Esophagus squamous epithelium (tissue), 4 donors: Measurements from ENCODE around the gene LIMS1.
"Not testable (repeated sequence)": the region's sequence is repeated elsewhere in the genome, so short reads cannot be mapped to it uniquely, and the experiment has no call there.

Experiments
- POLR2A ChIP-seq, 4 donors: fragments of 450-650 bp; IDR thresholded peaks; one replicate each; pipeline ENCODE4 v1.6.1; 2017; ENCODE audit warnings: antibody characterized with exemption in 4 of 4, mild to moderate bottlenecking in 4 of 4, moderate library complexity in 3 of 4
- TF ChIP-seq, protein P1 (sequence below), 6 experiments: fragments of 450-650 bp in 4 of 6; fragments of 200-600 bp in 2 of 6; sonication (generic) in 2 of 6; IDR thresholded peaks; one replicate each; pipeline ENCODE4 v1.5.1; 2016 to 2019; ENCODE audit warnings: antibody characterized with exemption in 6 of 6, mild to moderate bottlenecking in 4 of 6, moderate library complexity in 4 of 6

DNA sequence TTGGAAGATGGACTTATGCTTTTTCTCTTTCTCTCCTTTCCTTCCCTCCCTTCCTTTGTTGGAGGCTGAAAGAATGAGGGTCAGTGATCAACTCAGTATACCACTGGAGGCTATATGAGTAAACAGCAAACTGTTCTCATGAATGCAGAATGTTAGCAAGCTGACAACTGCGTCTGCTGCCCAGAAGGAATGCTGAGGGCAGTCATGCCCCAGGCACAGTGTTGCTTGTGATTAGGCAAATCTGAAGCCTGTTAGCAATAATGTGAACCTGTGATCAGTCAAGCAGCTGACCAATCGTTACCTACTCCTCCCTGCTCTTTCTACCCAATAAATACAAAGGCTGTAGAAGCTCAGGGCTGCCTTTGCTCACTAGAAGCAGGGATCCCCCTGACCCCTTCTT, 22.3 kb downstream of the LIMS1 start:
- TF ChIP-seq, protein P1, sequence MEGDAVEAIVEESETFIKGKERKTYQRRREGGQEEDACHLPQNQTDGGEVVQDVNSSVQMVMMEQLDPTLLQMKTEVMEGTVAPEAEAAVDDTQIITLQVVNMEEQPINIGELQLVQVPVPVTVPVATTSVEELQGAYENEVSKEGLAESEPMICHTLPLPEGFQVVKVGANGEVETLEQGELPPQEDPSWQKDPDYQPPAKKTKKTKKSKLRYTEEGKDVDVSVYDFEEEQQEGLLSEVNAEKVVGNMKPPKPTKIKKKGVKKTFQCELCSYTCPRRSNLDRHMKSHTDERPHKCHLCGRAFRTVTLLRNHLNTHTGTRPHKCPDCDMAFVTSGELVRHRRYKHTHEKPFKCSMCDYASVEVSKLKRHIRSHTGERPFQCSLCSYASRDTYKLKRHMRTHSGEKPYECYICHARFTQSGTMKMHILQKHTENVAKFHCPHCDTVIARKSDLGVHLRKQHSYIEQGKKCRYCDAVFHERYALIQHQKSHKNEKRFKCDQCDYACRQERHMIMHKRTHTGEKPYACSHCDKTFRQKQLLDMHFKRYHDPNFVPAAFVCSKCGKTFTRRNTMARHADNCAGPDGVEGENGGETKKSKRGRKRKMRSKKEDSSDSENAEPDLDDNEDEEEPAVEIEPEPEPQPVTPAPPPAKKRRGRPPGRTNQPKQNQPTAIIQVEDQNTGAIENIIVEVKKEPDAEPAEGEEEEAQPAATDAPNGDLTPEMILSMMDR (IDR thresholded peaks at IDR 0.05) = not testable (repeated sequence)
- TF ChIP-seq POLR2A (IDR thresholded peaks at IDR 0.05) = not testable (repeated sequence)
